Small intestine (tissue), 16 donors: ENCODE results near the gene UBA7. TPM values are rescaled to one million over a fixed set of nuclear protein-coding genes. Genes with fewer than 3 reads are reported as not detected.

Source experiments
- DNase-seq, 2 donors: peaks; one replicate each; pipeline versions ENCODE4 v3.0.0 to v3.0.0-alpha.2; 2013
- FAIRE-seq: peaks from 2 replicates; lab custom pipeline; 2012; peaks lifted over from hg19 to GRCh38; lab: Jason Lieb, UNC
- H3K27ac ChIP-seq, 3 donors: one replicate each; pipeline ENCODE4 v1.5.1; 2013; ENCODE audit warnings: low read length in 2 of 3, mild to moderate bottlenecking in 2 of 3, control low read depth in 1 of 3, inconsistent platforms in 1 of 3, low read depth in 1 of 3, moderate library complexity in 1 of 3
- H3K27me3 ChIP-seq, 3 donors: one replicate each; pipeline ENCODE4 v1.6.1; 2013; ENCODE audit warnings: low read length in 3 of 3, inconsistent platforms in 1 of 3; ENCODE audit not compliant: control insufficient read depth in 3 of 3, insufficient read depth in 3 of 3
- H3K36me3 ChIP-seq, 3 donors: one replicate each; pipeline ENCODE4 v1.6.1; 2013; ENCODE audit warnings: low read length in 3 of 3, inconsistent platforms in 1 of 3, low read depth in 1 of 3, mild to moderate bottlenecking in 1 of 3, moderate library complexity in 1 of 3; ENCODE audit not compliant: control insufficient read depth in 3 of 3, insufficient read depth in 2 of 3
- H3K4me1 ChIP-seq, 3 donors: one replicate each; pipeline ENCODE4 v1.6.1; 2013; ENCODE audit warnings: low read length in 2 of 3, inconsistent platforms in 1 of 3, low read depth in 1 of 3, mild to moderate bottlenecking in 1 of 3, moderate library complexity in 1 of 3; ENCODE audit not compliant: control insufficient read depth in 3 of 3, insufficient read depth in 2 of 3
- H3K4me3 ChIP-seq, 3 donors: one replicate each; pipeline ENCODE4 v1.5.1; 2013; ENCODE audit warnings: low read length in 3 of 3, control low read depth in 1 of 3, inconsistent platforms in 1 of 3, low read depth in 1 of 3, mild to moderate bottlenecking in 1 of 3, moderate library complexity in 1 of 3
- H3K9me3 ChIP-seq, 2 donors: one replicate each; pipeline ENCODE4 v1.6.1; 2013; ENCODE audit warnings: low read depth in 1 of 2, low read length in 1 of 2; ENCODE audit not compliant: control insufficient read depth in 2 of 2, insufficient read depth in 1 of 2
- WGBS, 3 donors: extraction: QIAGEN DNeasy Blood & Tissue Kit; methylation state at CpG; one replicate each; pipeline ENCODE4 v1.1.7; 2013; 5-methylcytosine and 5-hydroxymethylcytosine counted together
- long read RNA-seq, 10 donors: transcript quantifications; one replicate each; lab custom pipeline, GENCODE V29; 2026
- polyA plus RNA-seq, 4 donors: library from polyadenylated mRNA; stranded (reverse) in 3 of 4; unstranded in 1 of 4; fragments of 200-250 nt in 3 of 4; fragments of 120-200 nt in 1 of 4; gene quantifications; one replicate each; pipeline versions ENCODE4 v1.2.1 to v1.2.3, GENCODE V29; 2013
- donor health status: healthy with polysubstance abuse.
- donor health status: control.
- donor health status: control.
- donor health status: Bipolar disorder and iron deficiency.
- donor health status: healthy.

The UBA7 gene, protein sequence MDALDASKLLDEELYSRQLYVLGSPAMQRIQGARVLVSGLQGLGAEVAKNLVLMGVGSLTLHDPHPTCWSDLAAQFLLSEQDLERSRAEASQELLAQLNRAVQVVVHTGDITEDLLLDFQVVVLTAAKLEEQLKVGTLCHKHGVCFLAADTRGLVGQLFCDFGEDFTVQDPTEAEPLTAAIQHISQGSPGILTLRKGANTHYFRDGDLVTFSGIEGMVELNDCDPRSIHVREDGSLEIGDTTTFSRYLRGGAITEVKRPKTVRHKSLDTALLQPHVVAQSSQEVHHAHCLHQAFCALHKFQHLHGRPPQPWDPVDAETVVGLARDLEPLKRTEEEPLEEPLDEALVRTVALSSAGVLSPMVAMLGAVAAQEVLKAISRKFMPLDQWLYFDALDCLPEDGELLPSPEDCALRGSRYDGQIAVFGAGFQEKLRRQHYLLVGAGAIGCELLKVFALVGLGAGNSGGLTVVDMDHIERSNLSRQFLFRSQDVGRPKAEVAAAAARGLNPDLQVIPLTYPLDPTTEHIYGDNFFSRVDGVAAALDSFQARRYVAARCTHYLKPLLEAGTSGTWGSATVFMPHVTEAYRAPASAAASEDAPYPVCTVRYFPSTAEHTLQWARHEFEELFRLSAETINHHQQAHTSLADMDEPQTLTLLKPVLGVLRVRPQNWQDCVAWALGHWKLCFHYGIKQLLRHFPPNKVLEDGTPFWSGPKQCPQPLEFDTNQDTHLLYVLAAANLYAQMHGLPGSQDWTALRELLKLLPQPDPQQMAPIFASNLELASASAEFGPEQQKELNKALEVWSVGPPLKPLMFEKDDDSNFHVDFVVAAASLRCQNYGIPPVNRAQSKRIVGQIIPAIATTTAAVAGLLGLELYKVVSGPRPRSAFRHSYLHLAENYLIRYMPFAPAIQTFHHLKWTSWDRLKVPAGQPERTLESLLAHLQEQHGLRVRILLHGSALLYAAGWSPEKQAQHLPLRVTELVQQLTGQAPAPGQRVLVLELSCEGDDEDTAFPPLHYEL
- 100 to 1,000 TPM in 1 of 4 donors, 10 to 100 TPM in 3; 27.7 to 160 (median 69.3) TPM for polyA plus RNA-seq
- long read RNA-seq, donor 1: 0 reads
- long read RNA-seq, donor 2, partial matches to known transcripts: 7 of 7 reads
- long read RNA-seq, donor 2, other reads (novel, unspliced or antisense): 0 of 7 reads
- long read RNA-seq, donor 3, partial matches to known transcripts: 0 of 4 reads
- long read RNA-seq, donor 3, other reads (novel, unspliced or antisense): 0 of 4 reads
- long read RNA-seq, donor 4: 0 reads
- long read RNA-seq, donor 5, partial matches to known transcripts: 0 of 3 reads
- long read RNA-seq, donor 5, other reads (novel, unspliced or antisense): 0 of 3 reads
- long read RNA-seq, donor 6, partial matches to known transcripts: 8 of 10 reads
- long read RNA-seq, donor 6, other reads (novel, unspliced or antisense): 0 of 10 reads
- long read RNA-seq, donor 7: 0 reads
- long read RNA-seq, donor 8: 0 reads
- long read RNA-seq, donor 9: 0 reads
- long read RNA-seq, donor 10, partial matches to known transcripts: 14 of 18 reads
- long read RNA-seq, donor 10, other reads (novel, unspliced or antisense): 0 of 18 reads

DNA sequence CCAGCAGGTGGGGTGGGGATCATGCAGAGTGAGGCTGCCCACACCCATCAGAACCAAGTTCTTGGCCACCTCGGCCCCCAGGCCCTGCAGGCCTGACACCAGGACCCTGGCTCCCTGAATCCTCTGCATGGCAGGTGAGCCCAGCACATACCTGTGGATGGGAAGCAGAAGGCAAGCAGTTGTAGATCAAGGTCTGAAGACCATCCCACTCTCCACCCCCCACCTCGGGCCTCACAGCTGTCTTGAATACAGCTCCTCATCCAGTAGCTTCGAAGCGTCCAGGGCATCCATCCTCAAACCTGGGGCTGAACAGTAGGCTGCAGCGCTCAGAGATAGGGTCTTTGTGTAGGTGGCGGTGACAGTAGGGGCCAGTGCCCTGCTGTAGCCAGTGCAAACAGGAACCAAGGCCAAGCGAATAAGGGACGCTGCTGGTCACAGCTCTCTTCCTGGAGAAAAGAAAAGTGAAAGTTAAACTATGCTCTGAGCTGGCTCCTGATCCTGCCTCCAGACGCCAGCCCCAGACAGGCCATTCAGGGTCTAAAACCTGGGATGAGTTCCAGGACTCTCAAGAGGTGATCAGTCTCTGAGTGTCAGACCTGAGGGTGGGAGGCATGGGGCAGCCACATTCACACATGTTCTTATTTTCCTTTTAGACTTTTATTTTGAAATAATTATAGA, at the start of gene UBA7:
Gene UBA7, minus strand, starts transcription at position 457 of the 678 bp plus-strand sequence. Its CDS starts 166 bp downstream, at position 291.
- 2 to 5% (median 4%) methylated on average over 9 of the region's 9 CpGs for WGBS, 3 donors
- no peak for FAIRE-seq
- H3K36me3 ChIP-seq: peaks cover 0 to 49% (median 2%) of the 10 kb centered on the region in 3 donors
- H3K9me3 ChIP-seq: no peaks in the 10 kb centered on the region
- peak within 1 kb of the TSS; percentile 76 to 96 (median 80) for H3K27ac ChIP-seq
- H3K27me3 ChIP-seq: no peaks in the 10 kb centered on the region
- H3K4me1 ChIP-seq: peaks cover 0 to 15% (median 2%) of the 10 kb centered on the region in 3 donors
- DNase-seq: peak; percentile 79 to 85
- peak within 1 kb of the TSS; percentile 52 to 60 (median 60) for H3K4me3 ChIP-seq

DNA sequence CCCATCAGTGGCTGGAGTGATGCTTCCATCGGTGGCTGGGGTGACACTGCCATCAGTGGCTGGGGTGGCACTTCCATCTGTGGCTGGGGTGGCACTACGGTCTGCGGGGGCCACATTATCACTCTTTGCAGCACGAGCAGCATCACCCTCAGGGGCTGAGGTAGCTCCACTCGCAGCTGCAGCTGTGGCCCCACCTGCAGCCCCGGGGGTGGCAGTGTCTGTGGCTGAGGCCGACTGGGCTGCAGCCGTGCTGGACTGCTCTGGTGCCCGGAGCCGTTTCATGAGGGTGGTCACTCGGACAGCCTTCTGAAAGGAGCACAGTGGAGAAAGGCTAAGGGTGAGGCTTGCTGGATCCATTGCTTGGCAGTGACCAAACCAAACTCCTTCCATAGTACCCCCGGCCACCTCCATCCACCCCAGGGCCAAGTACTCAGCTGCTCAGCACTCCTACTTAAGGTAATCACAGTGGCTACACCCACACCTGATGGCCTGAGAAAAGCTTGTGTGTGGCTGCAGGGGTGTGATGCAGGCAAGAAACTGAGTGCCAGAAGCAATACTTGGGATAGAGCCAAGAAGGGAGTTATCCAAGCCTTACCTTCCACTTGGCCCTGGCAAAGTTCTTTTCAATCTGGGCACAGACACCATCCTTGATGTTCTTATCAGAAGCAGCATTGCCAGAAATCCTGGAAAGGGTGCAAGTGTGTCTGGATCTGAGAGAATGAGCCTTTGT, 46.0 kb upstream of the UBA7 start:
- FAIRE-seq (no peak), DNase-seq (no peak)
- H3K36me3 ChIP-seq: peaks cover 0 to 33% (median 0%) of the 10 kb centered on the region in 3 donors
- H3K9me3 ChIP-seq: no peaks in the 10 kb centered on the region
- H3K27ac ChIP-seq: no peak overlapping the region
- no peak overlapping the region for H3K4me3 ChIP-seq
- peaks cover 0 to 3% (median 0%) of the 10 kb centered on the region in 3 donors for H3K27me3 ChIP-seq
- peaks cover 2 to 7% (median 3%) of the 10 kb centered on the region in 3 donors for H3K4me1 ChIP-seq
- WGBS, 3 donors: 82 to 87% (median 84%) methylated on average over 11 to 12 of the region's 12 CpGs

DNA sequence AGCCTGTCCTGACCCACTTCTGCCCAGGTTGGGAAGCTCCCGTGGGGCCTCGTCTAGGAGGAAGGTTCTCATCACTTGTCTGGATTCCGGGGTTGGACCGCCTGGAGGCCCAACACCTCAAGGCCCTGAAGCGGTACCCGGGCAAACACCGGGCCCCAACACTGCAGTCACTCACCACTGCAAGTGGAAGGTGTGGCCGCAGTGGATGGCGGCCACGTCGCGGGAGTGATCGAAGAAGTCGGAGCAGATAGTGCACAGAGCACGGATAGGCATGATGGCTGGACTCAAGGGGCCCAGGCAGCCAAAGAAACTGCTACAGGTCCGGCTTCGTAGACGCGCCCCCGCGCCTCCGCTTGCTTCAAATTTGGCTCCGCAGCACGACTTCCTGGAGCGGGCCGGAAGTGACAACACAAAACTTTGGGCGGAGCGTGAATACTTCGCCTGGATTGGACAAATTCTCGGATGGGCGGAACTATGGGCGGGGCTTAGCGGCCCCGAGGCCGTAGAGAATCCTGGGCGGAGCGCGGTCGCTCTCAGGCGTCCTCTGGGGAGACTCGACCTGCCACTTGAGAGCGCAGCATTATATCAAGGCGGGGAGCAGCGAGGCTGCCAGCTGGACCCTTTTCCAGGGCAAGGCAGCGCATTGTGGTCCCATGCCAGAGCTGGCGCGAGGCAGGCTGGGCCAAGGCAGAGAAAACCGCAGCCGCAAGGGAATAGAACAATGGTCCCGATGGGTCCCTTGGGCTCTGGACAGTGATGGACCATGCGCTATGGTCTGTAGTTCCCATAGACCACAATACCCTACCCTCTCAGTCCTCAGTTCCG, 42.6 kb upstream of the UBA7 start, which contains the start of gene TRAIP:
Gene TRAIP, minus strand, starts transcription at position 384 of the 825 bp plus-strand sequence. Its CDS starts 111 bp downstream, at position 273.
- Histone ChIP-seq H3K9me3 (no peaks in the 10 kb centered on the region), H3K4me3 (peak within 1 kb of the TSS; percentile 53 to 68 (median 63)), H3K27ac (peak within 1 kb of the TSS; percentile 36 to 82 (median 43)), H3K36me3 (peaks cover 0 to 28% (median 0%) of the 10 kb centered on the region in 3 donors), H3K4me1 (peaks cover 2 to 7% (median 3%) of the 10 kb centered on the region in 3 donors), H3K27me3 (no peaks in the 10 kb centered on the region)
- WGBS, 3 donors: 3 to 5% (median 4%) methylated on average over 52 of the region's 52 CpGs
- no peak for FAIRE-seq
- DNase-seq: peak; percentile 97 to 98

DNA sequence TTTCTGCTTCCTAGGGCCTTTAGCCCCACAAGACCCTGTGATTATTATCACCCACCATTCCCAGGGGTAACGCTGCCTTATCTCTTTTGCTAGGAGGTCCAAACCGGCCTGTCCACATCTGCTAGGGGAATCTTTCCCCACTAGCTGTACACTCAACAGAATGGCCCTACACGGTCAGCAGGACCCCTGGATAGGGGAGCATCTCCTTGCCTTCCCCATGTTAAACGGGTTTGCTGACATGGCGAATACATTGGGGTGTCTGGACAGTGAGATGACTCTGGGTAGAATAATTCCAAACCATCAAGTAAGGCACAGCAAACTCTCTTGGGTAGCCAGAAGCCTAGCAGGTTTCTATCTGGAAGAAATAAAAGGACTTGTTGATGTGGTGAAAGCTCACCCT, 41.9 kb upstream of the UBA7 start:
- Histone ChIP-seq H3K9me3 (no peaks in the 10 kb centered on the region), H3K4me3 (peak overlapping the region in 2 of 3 donors; percentile 53 to 68), H3K27ac (no peak overlapping the region), H3K36me3 (peaks cover 0 to 23% (median 0%) of the 10 kb centered on the region in 3 donors), H3K4me1 (peaks cover 2 to 7% (median 3%) of the 10 kb centered on the region in 3 donors), H3K27me3 (no peaks in the 10 kb centered on the region)
- FAIRE-seq (no peak), DNase-seq (no peak)
- 47 to 54% (median 51%) methylated on average over 5 of the region's 5 CpGs for WGBS, 3 donors

DNA sequence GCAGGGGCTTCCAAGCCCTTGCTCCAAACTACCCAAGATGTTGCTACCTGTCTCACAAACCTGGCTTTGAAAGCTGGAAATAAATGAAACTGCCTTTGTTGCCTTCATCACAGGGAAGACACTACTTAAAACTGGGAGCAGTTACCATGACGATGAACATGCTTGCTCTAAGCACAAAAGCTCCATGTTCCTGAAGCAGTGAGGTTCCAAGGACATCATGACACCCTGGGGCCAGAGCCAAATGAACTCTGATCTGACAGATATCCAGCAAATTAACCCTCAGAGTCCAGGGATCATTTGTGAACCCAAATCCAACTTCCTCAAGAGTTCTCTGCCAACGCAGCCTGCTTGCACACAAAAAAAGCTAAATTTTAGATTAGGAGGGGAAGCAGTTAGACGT, 31.9 kb upstream of the UBA7 start:
- FAIRE-seq (no peak), DNase-seq (peak; percentile 71 to 95)
- WGBS, 3 donors: 19 to 56% (median 39%) methylated on average over 3 of the region's 3 CpGs
- H3K27ac ChIP-seq: peak overlapping the region; percentile 3 to 59 (median 12)
- H3K36me3 ChIP-seq: peaks cover 0 to 43% (median 0%) of the 10 kb centered on the region in 3 donors
- H3K4me3 ChIP-seq: no peak overlapping the region
- H3K9me3 ChIP-seq: no peaks in the 10 kb centered on the region
- no peaks in the 10 kb centered on the region for H3K27me3 ChIP-seq
- H3K4me1 ChIP-seq: peaks cover 0 to 24% (median 0%) of the 10 kb centered on the region in 3 donors

DNA sequence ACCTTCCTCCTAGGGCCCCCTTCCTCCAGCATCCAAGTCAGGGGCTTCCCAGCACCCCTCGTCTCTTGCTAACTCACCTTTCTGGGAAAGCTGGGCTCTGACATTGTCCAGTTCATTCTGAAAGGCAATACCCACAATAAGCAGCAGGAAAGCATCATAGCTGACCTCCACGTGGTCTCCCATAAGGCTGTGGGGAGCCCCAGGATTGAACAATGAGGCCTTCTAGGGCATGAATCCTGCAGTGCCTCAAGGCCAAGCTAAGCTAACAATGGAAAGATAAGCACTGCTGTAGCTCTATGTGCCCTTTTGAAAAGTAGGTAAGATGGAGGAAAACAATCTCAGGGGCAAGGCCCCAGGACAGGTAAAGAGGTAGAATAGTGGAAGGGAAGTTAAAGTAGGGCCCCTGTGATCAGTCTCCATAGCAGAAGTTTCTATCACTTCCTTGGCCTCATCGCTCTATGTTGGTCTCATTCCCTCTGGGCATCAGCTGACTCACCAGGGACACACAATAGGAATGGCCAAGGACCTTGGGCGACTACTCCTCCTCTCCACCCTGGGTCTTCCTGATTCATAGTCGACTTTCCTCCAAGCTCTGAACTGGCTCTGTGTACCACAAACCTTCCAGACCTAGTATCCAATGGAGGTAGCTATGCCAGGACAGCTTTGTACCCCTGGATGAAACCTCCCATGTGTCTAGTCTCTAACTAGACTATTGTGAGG, 30.9 kb upstream of the UBA7 start:
- 77 to 88% (median 85%) methylated on average over 5 of the region's 5 CpGs for whole genome bisulfite sequencing, 3 donors
- Histone ChIP-seq H3K4me3 (no peak overlapping the region), H3K27me3 (no peaks in the 10 kb centered on the region), H3K9me3 (no peaks in the 10 kb centered on the region), H3K36me3 (peaks cover 0 to 47% (median 0%) of the 10 kb centered on the region in 3 donors), H3K27ac (no peak overlapping the region), H3K4me1 (peaks cover 0 to 25% (median 0%) of the 10 kb centered on the region in 3 donors)
- FAIRE-seq: no peak
- no peak for DNase-seq
